ENCODE measurements around the gene TOMM22.
A peak's percentile ranks its signal among the peaks of the same experiment; 100 is the strongest.

TOMM22 gene

GRCh38 chr22:38696606-38697424, 15.1 kb downstream of the TOMM22 start:
- no peaks in the 10 kb centered on the region for H3K27me3 ChIP-seq (ENCODE audit: insufficient read depth, low read length)
- peak overlapping the region; percentile 94 for H3K4me3 ChIP-seq (ENCODE audit: low read depth, low read length)
- H2AFZ ChIP-seq (ENCODE audit: low read length, unreplicated experiment): no peak overlapping the region
- peaks cover 75% of the 10 kb centered on the region for H3K79me2 ChIP-seq (ENCODE audit: control insufficient read depth, insufficient read depth, low read length, unreplicated experiment)
- no peaks in the 10 kb centered on the region for H3K36me3 ChIP-seq (ENCODE audit: insufficient read depth, low read length)
- peaks cover 38% of the 10 kb centered on the region for H3K4me1 ChIP-seq (ENCODE audit: control insufficient read depth, insufficient read depth, low read length, unreplicated experiment)
- peak overlapping the region; percentile 89 for H3K27ac ChIP-seq (ENCODE audit: low read depth, low read length)

GRCh38 chr22:38697425-38698089, 15.8 kb downstream of the TOMM22 start:
- peaks cover 38% of the 10 kb centered on the region for H3K4me1 ChIP-seq (ENCODE audit: control insufficient read depth, insufficient read depth, low read length, unreplicated experiment)
- H3K27ac ChIP-seq (ENCODE audit: low read depth, low read length): peak overlapping the region; percentile 89
- H3K36me3 ChIP-seq (ENCODE audit: insufficient read depth, low read length): no peaks in the 10 kb centered on the region
- H2AFZ ChIP-seq (ENCODE audit: low read length, unreplicated experiment): no peak overlapping the region
- peaks cover 70% of the 10 kb centered on the region for H3K79me2 ChIP-seq (ENCODE audit: control insufficient read depth, insufficient read depth, low read length, unreplicated experiment)
- no peaks in the 10 kb centered on the region for H3K27me3 ChIP-seq (ENCODE audit: insufficient read depth, low read length)
- peak overlapping the region; percentile 94 for H3K4me3 ChIP-seq (ENCODE audit: low read depth, low read length)

- Histone ChIP-seq H3K4me1 (ENCODE audit: control insufficient read depth, insufficient read depth, low read length, unreplicated experiment) (peaks cover 38% of the 10 kb centered on the region), H3K27me3 (ENCODE audit: insufficient read depth, low read length) (no peaks in the 10 kb centered on the region), H3K79me2 (ENCODE audit: control insufficient read depth, insufficient read depth, low read length, unreplicated experiment) (peaks cover 62% of the 10 kb centered on the region), H3K27ac (ENCODE audit: low read depth, low read length) (0 out of 2 replicates have a peak overlapping the region, but pooled peaks have one; percentile 93), H2AFZ (ENCODE audit: low read length, unreplicated experiment) (no peak overlapping the region), H3K36me3 (ENCODE audit: insufficient read depth, low read length) (no peaks in the 10 kb centered on the region), H3K4me3 (ENCODE audit: low read depth, low read length) (peak overlapping the region; percentile 94)
Observed at GRCh38 chr22:38698407-38699094, 16.8 kb downstream of the TOMM22 start.

- Histone ChIP-seq H3K79me2 (ENCODE audit: control insufficient read depth, insufficient read depth, low read length, unreplicated experiment) (peaks cover 56% of the 10 kb centered on the region), H3K27ac (ENCODE audit: low read depth, low read length) (peak overlapping the region; percentile 93), H3K4me1 (ENCODE audit: control insufficient read depth, insufficient read depth, low read length, unreplicated experiment) (peaks cover 36% of the 10 kb centered on the region), H3K36me3 (ENCODE audit: insufficient read depth, low read length) (no peaks in the 10 kb centered on the region), H3K27me3 (ENCODE audit: insufficient read depth, low read length) (no peaks in the 10 kb centered on the region), H2AFZ (ENCODE audit: low read length, unreplicated experiment) (no peak overlapping the region), H3K4me3 (ENCODE audit: low read depth, low read length) (peak overlapping the region; percentile 94)
Observed at GRCh38 chr22:38699143-38699542, 17.4 kb downstream of the TOMM22 start.

GRCh38 chr22:38699784-38700183, 18.0 kb downstream of the TOMM22 start:
- Histone ChIP-seq H3K36me3 (ENCODE audit: insufficient read depth, low read length) (no peaks in the 10 kb centered on the region), H3K4me3 (ENCODE audit: low read depth, low read length) (peak overlapping the region; percentile 94), H2AFZ (ENCODE audit: low read length, unreplicated experiment) (no peak overlapping the region), H3K27me3 (ENCODE audit: insufficient read depth, low read length) (no peaks in the 10 kb centered on the region), H3K4me1 (ENCODE audit: control insufficient read depth, insufficient read depth, low read length, unreplicated experiment) (peaks cover 37% of the 10 kb centered on the region), H3K27ac (ENCODE audit: low read depth, low read length) (peak overlapping the region; percentile 93), H3K79me2 (ENCODE audit: control insufficient read depth, insufficient read depth, low read length, unreplicated experiment) (peaks cover 50% of the 10 kb centered on the region)

GRCh38 chr22:38700270-38700788, 18.6 kb downstream of the TOMM22 start:
- no peaks in the 10 kb centered on the region for H3K27me3 ChIP-seq (ENCODE audit: insufficient read depth, low read length)
- H2AFZ ChIP-seq (ENCODE audit: low read length, unreplicated experiment): no peak overlapping the region
- peaks cover 45% of the 10 kb centered on the region for H3K79me2 ChIP-seq (ENCODE audit: control insufficient read depth, insufficient read depth, low read length, unreplicated experiment)
- H3K36me3 ChIP-seq (ENCODE audit: insufficient read depth, low read length): no peaks in the 10 kb centered on the region
- peaks cover 35% of the 10 kb centered on the region for H3K4me1 ChIP-seq (ENCODE audit: control insufficient read depth, insufficient read depth, low read length, unreplicated experiment)
- peak overlapping the region; percentile 94 for H3K4me3 ChIP-seq (ENCODE audit: low read depth, low read length)
- H3K27ac ChIP-seq (ENCODE audit: low read depth, low read length): peak overlapping the region; percentile 93

GRCh38 chr22:38700789-38701628, 19.3 kb downstream of the TOMM22 start, which contains the start of gene JOSD1:
JOSD1 (minus strand) TSS chr22:38700943; CDS start chr22:38699987, 956 bp downstream.
- no peaks in the 10 kb centered on the region for H3K36me3 ChIP-seq (ENCODE audit: insufficient read depth, low read length)
- H3K4me3 ChIP-seq (ENCODE audit: low read depth, low read length): peak within 1 kb of the TSS; percentile 94
- H3K27me3 ChIP-seq (ENCODE audit: insufficient read depth, low read length): no peaks in the 10 kb centered on the region
- peak within 1 kb of the TSS; percentile 33 for H2AFZ ChIP-seq (ENCODE audit: low read length, unreplicated experiment)
- peak within 1 kb of the TSS; percentile 93 for H3K27ac ChIP-seq (ENCODE audit: low read depth, low read length)
- H3K79me2 ChIP-seq (ENCODE audit: control insufficient read depth, insufficient read depth, low read length, unreplicated experiment): peaks cover 40% of the 10 kb centered on the region
- peaks cover 32% of the 10 kb centered on the region for H3K4me1 ChIP-seq (ENCODE audit: control insufficient read depth, insufficient read depth, low read length, unreplicated experiment)

GRCh38 chr22:38704654-38705234, 23.0 kb downstream of the TOMM22 start:
- peak overlapping the region; percentile 98 for H2AFZ ChIP-seq (ENCODE audit: low read length, unreplicated experiment)
- peaks cover 19% of the 10 kb centered on the region for H3K4me1 ChIP-seq (ENCODE audit: control insufficient read depth, insufficient read depth, low read length, unreplicated experiment)
- H3K79me2 ChIP-seq (ENCODE audit: control insufficient read depth, insufficient read depth, low read length, unreplicated experiment): peaks cover 45% of the 10 kb centered on the region
- H3K36me3 ChIP-seq (ENCODE audit: insufficient read depth, low read length): no peaks in the 10 kb centered on the region
- peak overlapping the region; percentile 79 for H3K27ac ChIP-seq (ENCODE audit: low read depth, low read length)
- H3K4me3 ChIP-seq (ENCODE audit: low read depth, low read length): peak overlapping the region; percentile 76
- no peaks in the 10 kb centered on the region for H3K27me3 ChIP-seq (ENCODE audit: insufficient read depth, low read length)

- H3K4me1 ChIP-seq (ENCODE audit: control insufficient read depth, insufficient read depth, low read length, unreplicated experiment): peaks cover 19% of the 10 kb centered on the region
- H3K4me3 ChIP-seq (ENCODE audit: low read depth, low read length): peak within 1 kb of the TSS; percentile 89
- H3K79me2 ChIP-seq (ENCODE audit: control insufficient read depth, insufficient read depth, low read length, unreplicated experiment): peaks cover 45% of the 10 kb centered on the region
- H3K27me3 ChIP-seq (ENCODE audit: insufficient read depth, low read length): no peaks in the 10 kb centered on the region
- peak within 1 kb of the TSS; percentile 79 for H3K27ac ChIP-seq (ENCODE audit: low read depth, low read length)
- peak within 1 kb of the TSS; percentile 98 for H2AFZ ChIP-seq (ENCODE audit: low read length, unreplicated experiment)
- H3K36me3 ChIP-seq (ENCODE audit: insufficient read depth, low read length): no peaks in the 10 kb centered on the region
Observed at GRCh38 chr22:38705235-38706100, 23.7 kb downstream of the TOMM22 start, which contains the start of gene GTPBP1. GTPBP1 (plus strand) TSS chr22:38705944; CDS start chr22:38705956, 12 bp downstream.
